Endothelial cell of umbilical vein (primary cell): ENCODE results near the gene ECD. TPM values are rescaled to one million over a fixed set of nuclear protein-coding genes. Genes with fewer than 3 reads are reported as not detected.

ENCODE experiments used
- BruUV-seq: library from RNA; stranded (reverse); fragments of 400-500 nt; replicated peaks from 2 replicates; lab custom pipeline; 2021; lab: Mats Ljungman, UMichigan
- CTCF ChIA-PET: fragments of 300-600, 350-600 bp; sonication (Branson Sonifier 250); formaldehyde crosslinking; loops from one replicate; lab custom pipeline; 2021; ENCODE audit warnings: antibody characterized with exemption, inconsistent platforms; lab: Charles Lee
- POLR2A ChIA-PET: fragments of 300-600, 350-600 bp; sonication (Branson Sonifier 250); formaldehyde crosslinking; loops from one replicate; lab custom pipeline; 2021; ENCODE audit warnings: antibody characterized with exemption, inconsistent platforms; lab: Charles Lee
- DNase-seq: peaks from one replicate; pipeline ENCODE4 v3.0.0-alpha.2; 2011; ENCODE audit warnings: low read depth, low spot score
- FAIRE-seq: peaks from 2 replicates; lab custom pipeline; 2011; peaks lifted over from hg19 to GRCh38; lab: Jason Lieb, UNC
- H2AFZ ChIP-seq: 2 replicates; pipeline ENCODE4 v1.6.0; 2012; ENCODE audit warnings: low read depth, low read length, control low read depth, inconsistent platforms
- H3K27ac ChIP-seq: 2 replicates; pipeline ENCODE4 v1.5.1; 2011; ENCODE audit warnings: low read depth, mild to moderate bottlenecking, control low read depth, low read length, moderate library complexity; ENCODE audit not compliant: insufficient read depth
- H3K27me3 ChIP-seq, 2 experiments: 2 replicates each; pipeline versions ENCODE4 v1.6.0 to v1.6.1; 2011; ENCODE audit warnings: low read length in 2 of 2, mixed read lengths in 1 of 2; ENCODE audit not compliant: control insufficient read depth in 2 of 2, insufficient read depth in 2 of 2
- H3K36me3 ChIP-seq, 2 experiments: 2 replicates in 1 of 2; 3 replicates in 1 of 2; pipeline ENCODE4 v1.5.1; 2011; ENCODE audit warnings: low read length in 2 of 2, mild to moderate bottlenecking in 1 of 2, moderate library complexity in 1 of 2; ENCODE audit not compliant: control insufficient read depth in 2 of 2, insufficient read depth in 2 of 2; ENCODE audit errors: extremely low read depth in 1 of 2
- H3K4me1 ChIP-seq: 3 replicates; pipeline ENCODE4 v1.5.1; 2011; ENCODE audit warnings: mild to moderate bottlenecking, low read length; ENCODE audit not compliant: control insufficient read depth, insufficient read depth; ENCODE audit errors: extremely low read depth
- H3K4me2 ChIP-seq: 2 replicates; pipeline ENCODE4 v1.6.1; 2011; ENCODE audit warnings: low read length, control low read depth, mixed read lengths; ENCODE audit not compliant: insufficient read depth
- H3K4me3 ChIP-seq, 3 experiments: fragments of 200-600 bp in 1 of 3; sonication (generic), shearing (Covaris generic) in 1 of 3; replicated peaks in 1 of 3; 2 replicates each; pipeline ENCODE4 v1.5.1; 2011 to 2016; ENCODE audit warnings: control low read depth in 3 of 3, low read length in 3 of 3, mild to moderate bottlenecking in 2 of 3, inconsistent platforms in 1 of 3, low read depth in 1 of 3, moderate library complexity in 1 of 3; ENCODE audit not compliant: insufficient read depth in 1 of 3
- H3K79me2 ChIP-seq: 2 replicates; pipeline ENCODE4 v1.6.0; 2012; ENCODE audit warnings: low read length, inconsistent platforms; ENCODE audit not compliant: control insufficient read depth, insufficient read depth
- H3K9ac ChIP-seq: replicated peaks from 2 replicates; pipeline ENCODE3; 2011; ENCODE audit warnings: low read length, control low read depth; ENCODE audit not compliant: insufficient read depth; ENCODE audit errors: extremely low read depth
- H3K9me1 ChIP-seq: replicated peaks from 3 replicates; pipeline ENCODE4 v1.6.0; 2011; ENCODE audit warnings: mild to moderate bottlenecking, low read length; ENCODE audit not compliant: control insufficient read depth, insufficient read depth; ENCODE audit errors: extremely low read depth
- H3K9me3 ChIP-seq: replicated peaks from 2 replicates; pipeline ENCODE4 v1.5.1; 2012; ENCODE audit warnings: low read length, inconsistent platforms; ENCODE audit not compliant: control insufficient read depth, insufficient read depth
- H4K20me1 ChIP-seq: replicated peaks from 2 replicates; pipeline ENCODE3; 2011; ENCODE audit warnings: mild to moderate bottlenecking, low read length; ENCODE audit not compliant: control insufficient read depth, insufficient read depth; ENCODE audit errors: extremely low read depth
- EZH2 ChIP-seq: IDR thresholded peaks from 2 replicates; pipeline ENCODE4 v1.6.1; 2012; ENCODE audit warnings: borderline replicate concordance, low read depth, mild to moderate bottlenecking, moderate library complexity, low read length, inconsistent platforms; ENCODE audit not compliant: severe bottlenecking
- FOS ChIP-seq: IDR thresholded peaks from 2 replicates; pipeline ENCODE4 v1.6.1; 2011; ENCODE audit warnings: mild to moderate bottlenecking, low read length, moderate library complexity, borderline replicate concordance; ENCODE audit not compliant: insufficient read depth
- GATA2 ChIP-seq: IDR thresholded peaks from 2 replicates; pipeline ENCODE4 v1.7.0; 2011; ENCODE audit warnings: low read depth, mild to moderate bottlenecking, moderate library complexity, mixed read lengths, low read length; ENCODE audit not compliant: insufficient read length, insufficient read depth
- JUN ChIP-seq: IDR thresholded peaks from 2 replicates; pipeline ENCODE4 v1.6.1; 2011; ENCODE audit warnings: borderline replicate concordance, low read depth; ENCODE audit not compliant: insufficient read length, insufficient read depth
- MYC ChIP-seq: IDR thresholded peaks from one replicate; pipeline ENCODE4 v1.6.1; 2011; ENCODE audit warnings: mild to moderate bottlenecking, low read depth, low read length
- POLR2A ChIP-seq: IDR thresholded peaks from 2 replicates; pipeline ENCODE4 v1.6.1; 2012; ENCODE audit warnings: low read depth, mild to moderate bottlenecking, control low read depth, low read length
- POLR2AphosphoS5 ChIP-seq: IDR thresholded peaks from 2 replicates; pipeline ENCODE4 v1.6.1; 2012; ENCODE audit warnings: low read depth, mild to moderate bottlenecking, control low read depth, low read length, moderate library complexity; ENCODE audit not compliant: insufficient read depth
- dilution Hi-C: fragments of 300-500 bp; cut with MboI; formaldehyde crosslinking; loops from one replicate; pipeline ENCODE4 v1.15.0; 2019; ENCODE audit warnings: low sequenced_read_pairs; ENCODE audit not compliant: extremely low pct_ligation_motif_present
- intact Hi-C: fragments of 100-400 bp; cut with micrococcal nuclease; formaldehyde crosslinking; loops from one replicate; pipeline ENCODE4 v1.10.0; 2022
- polyA plus RNA-seq, 4 experiments: library from polyadenylated mRNA; depleted of rRNA in 3 of 4; stranded (reverse) in 3 of 4; unstranded in 1 of 4; fragments of >200 nt; gene quantifications; 2 replicates each; pipeline versions ENCODE4 v1.2.1 to v1.2.3, GENCODE V29; 2011 to 2012; ENCODE audit warnings: missing spikeins in 1 of 4
- total RNA-seq: library from RNA; stranded (reverse); gene quantifications from 2 replicates; pipeline ENCODE4 v1.2.3, GENCODE V29; 2021
- TF ChIP-seq, protein P1 (sequence below), 2 donors: IDR thresholded peaks; 1 replicate in 1 of 2; 2 replicates in 1 of 2; pipeline ENCODE4 v1.5.1; 2011; ENCODE audit warnings: low read length in 2 of 2, mild to moderate bottlenecking in 2 of 2, moderate library complexity in 2 of 2, control low read depth in 1 of 2, inconsistent platforms in 1 of 2, low read depth in 1 of 2; ENCODE audit not compliant: insufficient read depth in 1 of 2; ENCODE audit errors: extremely low read depth in 1 of 2
- TF ChIP-seq, protein P2 (sequence below): IDR thresholded peaks from 2 replicates; pipeline ENCODE4 v1.6.1; 2011; ENCODE audit not compliant: insufficient read depth, insufficient read length

Gene ECD
- total and polyA plus RNA-seq, 2 donors (not counting 3 experiments of a cell fraction or from before 2014, with no cell fraction given), result 27.2 to 32.3 TPM

DNA sequence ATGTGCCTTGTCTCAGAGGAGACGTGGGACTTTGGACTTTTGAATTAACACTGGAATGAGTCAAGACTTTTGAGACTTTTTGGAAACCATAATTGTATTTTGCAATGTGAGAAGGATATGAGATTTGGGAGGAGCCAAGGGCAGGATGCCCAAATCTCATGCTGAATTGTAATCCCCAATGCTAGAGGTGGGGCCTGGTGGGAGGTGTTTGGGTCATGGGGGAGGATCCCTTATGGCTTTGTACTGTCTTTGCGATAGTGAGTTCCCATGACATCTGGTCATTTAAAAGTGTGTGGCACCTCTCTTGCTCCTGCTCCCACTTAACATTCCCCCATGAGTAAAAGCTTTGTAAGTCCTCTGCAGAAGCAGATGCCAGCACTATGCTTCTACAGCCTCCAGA, 40.1 kb upstream of the ECD start:
- dilution Hi-C loops, result no loop called here
- FAIRE-seq, result no peak

More for the DNA sequence above, 40.1 kb upstream of the ECD start:
- TF ChIP-seq POLR2A, result no peak
- TF ChIP-seq JUN, result no peak
- no peak for TF ChIP-seq MYC
- TF ChIP-seq, protein P1, sequence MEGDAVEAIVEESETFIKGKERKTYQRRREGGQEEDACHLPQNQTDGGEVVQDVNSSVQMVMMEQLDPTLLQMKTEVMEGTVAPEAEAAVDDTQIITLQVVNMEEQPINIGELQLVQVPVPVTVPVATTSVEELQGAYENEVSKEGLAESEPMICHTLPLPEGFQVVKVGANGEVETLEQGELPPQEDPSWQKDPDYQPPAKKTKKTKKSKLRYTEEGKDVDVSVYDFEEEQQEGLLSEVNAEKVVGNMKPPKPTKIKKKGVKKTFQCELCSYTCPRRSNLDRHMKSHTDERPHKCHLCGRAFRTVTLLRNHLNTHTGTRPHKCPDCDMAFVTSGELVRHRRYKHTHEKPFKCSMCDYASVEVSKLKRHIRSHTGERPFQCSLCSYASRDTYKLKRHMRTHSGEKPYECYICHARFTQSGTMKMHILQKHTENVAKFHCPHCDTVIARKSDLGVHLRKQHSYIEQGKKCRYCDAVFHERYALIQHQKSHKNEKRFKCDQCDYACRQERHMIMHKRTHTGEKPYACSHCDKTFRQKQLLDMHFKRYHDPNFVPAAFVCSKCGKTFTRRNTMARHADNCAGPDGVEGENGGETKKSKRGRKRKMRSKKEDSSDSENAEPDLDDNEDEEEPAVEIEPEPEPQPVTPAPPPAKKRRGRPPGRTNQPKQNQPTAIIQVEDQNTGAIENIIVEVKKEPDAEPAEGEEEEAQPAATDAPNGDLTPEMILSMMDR (IDR thresholded peaks at IDR 0.05; ENCODE audit: extremely low read depth in 1 of 2, insufficient read depth in 1 of 2, low read depth in 1 of 2, low read length in 2 of 2), result no peak
- TF ChIP-seq, protein P2, sequence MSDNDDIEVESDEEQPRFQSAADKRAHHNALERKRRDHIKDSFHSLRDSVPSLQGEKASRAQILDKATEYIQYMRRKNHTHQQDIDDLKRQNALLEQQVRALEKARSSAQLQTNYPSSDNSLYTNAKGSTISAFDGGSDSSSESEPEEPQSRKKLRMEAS, result no peak
- no peak for TF ChIP-seq FOS
- TF ChIP-seq EZH2, result no peak
- no peak for TF ChIP-seq POLR2AphosphoS5
- no peak for TF ChIP-seq GATA2
- H2AFZ ChIP-seq, result no peak overlapping the region
- no peak overlapping the region for H3K9ac ChIP-seq
- no peak for DNase-seq
- no peak overlapping the region for H3K4me3 ChIP-seq
- no peaks in the 10 kb centered on the region for H4K20me1 ChIP-seq
- POLR2A ChIA-PET, result no interaction called here
- intact Hi-C loops, result no loop called here
- H3K9me3 ChIP-seq, result no peaks in the 10 kb centered on the region
- peaks cover 0 to 2% of the 10 kb centered on the region in 2 experiments for H3K36me3 ChIP-seq
- no peak overlapping the region for H3K27ac ChIP-seq
- H3K9me1 ChIP-seq, result no peaks in the 10 kb centered on the region
- CTCF ChIA-PET, result interaction anchor here (2.0 kb wide), 1 partner anchor 11 kb away, joined by 6 read pairs; no protein-coding TSS in a partner anchor
- BruUV-seq, result no TSS peak
- H3K4me2 ChIP-seq, result no peak overlapping the region
- H3K4me1 ChIP-seq, result no peaks in the 10 kb centered on the region
- H3K27me3 ChIP-seq, result no peaks in the 10 kb centered on the region
- no peaks in the 10 kb centered on the region for H3K79me2 ChIP-seq
